Measurements from ENCODE around the gene EGLN2. TPM values are rescaled to one million over a fixed set of nuclear protein-coding genes. Genes with fewer than 3 reads are reported as not detected.

Gene EGLN2
- total RNA-seq, 2 donors from 2014 or later = 113 to 127 TPM

DNA sequence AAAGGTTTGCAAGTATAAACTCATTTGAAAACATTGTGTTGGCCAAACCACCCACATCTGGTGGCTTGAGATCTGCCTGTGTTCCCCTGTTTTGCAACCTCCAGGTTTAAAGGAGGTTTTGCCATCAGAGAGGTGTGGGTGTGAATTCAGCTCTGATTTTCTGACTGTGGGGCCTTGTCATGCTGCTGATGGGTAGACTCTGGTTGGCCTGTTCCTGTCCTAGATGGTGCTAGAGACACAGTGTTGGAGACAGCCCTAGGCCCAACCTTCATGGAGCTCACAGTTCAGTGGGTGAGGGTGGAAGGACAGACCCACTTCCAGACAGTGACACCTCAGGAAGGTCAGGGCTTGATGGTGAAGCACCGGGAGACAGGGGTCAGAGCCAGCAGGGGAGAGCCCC is 13.5 kb upstream of the EGLN2 start:
- DNase-seq (ENCODE audit: low spot score) (no peak), ATAC-seq (ENCODE audit: insufficient number of reproducible peaks, low FRiP score, low read depth) (no peak)
- peaks cover under 1 to 11% of the 10 kb centered on the region in 2 donors for H3K4me1 ChIP-seq (ENCODE audit: control insufficient read depth in 1 of 2, low read depth in 2 of 2)
- no peaks in the 10 kb centered on the region for H3K9me3 ChIP-seq
- TF ChIP-seq, protein P1, sequence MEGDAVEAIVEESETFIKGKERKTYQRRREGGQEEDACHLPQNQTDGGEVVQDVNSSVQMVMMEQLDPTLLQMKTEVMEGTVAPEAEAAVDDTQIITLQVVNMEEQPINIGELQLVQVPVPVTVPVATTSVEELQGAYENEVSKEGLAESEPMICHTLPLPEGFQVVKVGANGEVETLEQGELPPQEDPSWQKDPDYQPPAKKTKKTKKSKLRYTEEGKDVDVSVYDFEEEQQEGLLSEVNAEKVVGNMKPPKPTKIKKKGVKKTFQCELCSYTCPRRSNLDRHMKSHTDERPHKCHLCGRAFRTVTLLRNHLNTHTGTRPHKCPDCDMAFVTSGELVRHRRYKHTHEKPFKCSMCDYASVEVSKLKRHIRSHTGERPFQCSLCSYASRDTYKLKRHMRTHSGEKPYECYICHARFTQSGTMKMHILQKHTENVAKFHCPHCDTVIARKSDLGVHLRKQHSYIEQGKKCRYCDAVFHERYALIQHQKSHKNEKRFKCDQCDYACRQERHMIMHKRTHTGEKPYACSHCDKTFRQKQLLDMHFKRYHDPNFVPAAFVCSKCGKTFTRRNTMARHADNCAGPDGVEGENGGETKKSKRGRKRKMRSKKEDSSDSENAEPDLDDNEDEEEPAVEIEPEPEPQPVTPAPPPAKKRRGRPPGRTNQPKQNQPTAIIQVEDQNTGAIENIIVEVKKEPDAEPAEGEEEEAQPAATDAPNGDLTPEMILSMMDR (IDR thresholded peaks at IDR 0.05) = no peak
- peaks cover 8% of the 10 kb centered on the region for H3K36me3 ChIP-seq
- H3K4me3 ChIP-seq = no peak overlapping the region
- peak overlapping the region in 1 of 2 donors; percentile 7 for H3K27ac ChIP-seq
- no peaks in the 10 kb centered on the region for H3K27me3 ChIP-seq (replicated peaks; ENCODE audit: insufficient read depth)

DNA sequence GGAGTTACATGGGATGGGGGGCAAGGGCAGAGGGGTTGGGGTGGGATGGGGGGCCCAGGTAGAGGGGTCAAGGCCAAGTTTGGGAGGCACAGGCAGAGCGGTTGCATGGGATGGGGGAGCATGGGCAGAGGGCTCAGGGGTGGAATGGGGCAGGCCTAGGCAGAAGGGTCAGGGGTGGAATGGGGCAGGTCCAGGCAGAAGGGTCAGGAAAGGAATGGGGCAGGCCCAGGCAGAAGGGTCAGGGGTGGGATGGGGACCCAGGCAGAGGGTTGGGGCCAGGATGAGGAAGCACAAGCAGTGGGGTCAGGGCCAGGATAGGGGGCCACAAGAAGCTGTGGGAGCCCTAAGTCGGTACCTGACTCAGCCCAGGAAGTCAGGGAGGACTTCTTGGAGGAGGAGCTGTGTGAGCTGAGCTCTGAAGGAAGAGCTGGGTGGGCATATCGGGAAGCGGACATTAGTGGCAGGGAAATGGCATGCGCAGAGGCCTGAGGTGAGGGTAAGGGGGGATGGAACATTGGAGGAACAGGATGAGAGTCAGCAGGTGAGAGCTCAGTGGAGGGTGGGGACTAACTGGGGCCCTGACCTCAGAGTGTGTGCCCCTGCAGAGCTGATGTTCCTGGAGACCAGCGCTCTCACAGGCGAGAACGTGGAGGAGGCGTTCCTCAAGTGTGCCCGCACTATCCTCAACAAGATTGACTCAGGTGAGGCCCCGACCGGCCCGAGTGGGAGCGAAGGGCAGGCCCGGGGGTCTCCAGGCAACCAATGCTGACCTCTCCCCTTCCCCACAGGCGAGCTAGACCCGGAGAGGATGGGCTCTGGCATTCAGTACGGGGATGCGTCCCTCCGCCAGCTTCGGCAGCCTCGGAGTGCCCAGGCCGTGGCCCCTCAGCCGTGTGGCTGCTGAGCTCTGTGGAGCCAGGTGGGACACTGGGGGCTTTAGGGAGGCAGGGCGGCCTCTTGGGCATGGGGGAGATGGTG is 12.6 kb upstream of the EGLN2 start:
- Histone ChIP-seq H3K4me1 (ENCODE audit: control insufficient read depth in 1 of 2, low read depth in 2 of 2) (peaks cover 8 to 19% of the 10 kb centered on the region in 2 donors), H3K27me3 (replicated peaks; ENCODE audit: insufficient read depth) (no peaks in the 10 kb centered on the region), H3K4me3 (no peak overlapping the region), H3K27ac (no peak overlapping the region), H3K9me3 (no peaks in the 10 kb centered on the region), H3K36me3 (peaks cover 8% of the 10 kb centered on the region)
- no peak for ATAC-seq (ENCODE audit: insufficient number of reproducible peaks, low FRiP score, low read depth)
- TF ChIP-seq, protein P1 (IDR thresholded peaks at IDR 0.05) = no peak
- no peak for DNase-seq (ENCODE audit: low spot score)

DNA sequence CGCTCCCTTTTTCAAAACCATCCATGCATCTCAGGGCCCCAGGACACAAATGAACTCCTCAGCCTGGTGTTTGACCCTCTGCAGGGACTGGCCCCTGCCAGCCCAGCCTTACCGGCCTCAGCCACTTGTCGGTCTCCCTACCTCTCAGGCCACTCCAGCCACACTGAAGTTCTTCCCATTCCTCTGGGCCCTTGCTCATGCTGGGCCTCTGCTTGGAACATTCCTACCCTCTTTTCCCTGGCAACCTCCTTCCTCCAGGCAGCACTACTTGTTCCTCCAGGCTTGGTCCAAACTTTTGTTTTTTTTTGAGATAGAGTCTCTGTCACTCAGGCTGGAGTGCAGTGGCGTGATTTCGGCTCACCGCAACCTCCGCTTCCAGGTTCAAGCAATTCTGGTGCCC is 7.6 kb upstream of the EGLN2 start:
- Histone ChIP-seq H3K27ac (peak overlapping the region; percentile 75 to 84), H3K27me3 (replicated peaks; ENCODE audit: insufficient read depth) (no peaks in the 10 kb centered on the region), H3K36me3 (peaks cover 8% of the 10 kb centered on the region), H3K9me3 (no peaks in the 10 kb centered on the region), H3K4me1 (ENCODE audit: control insufficient read depth in 1 of 2, low read depth in 2 of 2) (peaks cover 24 to 42% of the 10 kb centered on the region in 2 donors), H3K4me3 (peak overlapping the region; percentile 26)
- no peak for DNase-seq (ENCODE audit: low spot score)
- ATAC-seq (ENCODE audit: insufficient number of reproducible peaks, low FRiP score, low read depth) = peak; percentile 72
- TF ChIP-seq, protein P1 (IDR thresholded peaks at IDR 0.05) = peak; percentile 9

DNA sequence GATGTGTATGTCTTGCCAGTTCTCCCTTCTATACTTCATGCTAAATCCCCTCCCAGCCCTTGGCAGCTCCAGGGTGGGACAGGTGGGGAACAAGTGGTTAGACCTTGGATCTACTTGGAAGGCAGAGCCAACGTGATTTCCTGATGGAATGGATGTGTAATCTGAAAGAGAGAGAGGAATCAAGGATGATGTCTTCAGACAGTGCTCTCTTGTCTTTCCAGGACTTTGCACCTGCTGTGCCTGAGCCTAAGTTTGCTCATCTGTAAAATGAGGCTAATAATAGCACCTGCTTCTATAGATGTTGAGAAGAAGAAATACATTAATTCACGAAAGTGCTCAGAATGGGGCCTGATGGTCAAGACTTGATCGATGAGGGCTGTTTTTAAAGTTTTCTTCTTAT is 7.0 kb upstream of the EGLN2 start:
- Histone ChIP-seq H3K27me3 (replicated peaks; ENCODE audit: insufficient read depth) (no peaks in the 10 kb centered on the region), H3K4me3 (peak overlapping the region; percentile 9), H3K9me3 (no peaks in the 10 kb centered on the region), H3K36me3 (peaks cover 3% of the 10 kb centered on the region), H3K4me1 (ENCODE audit: control insufficient read depth in 1 of 2, low read depth in 2 of 2) (peaks cover 24 to 42% of the 10 kb centered on the region in 2 donors), H3K27ac (peak overlapping the region; percentile 75 to 84)
- DNase-seq (ENCODE audit: low spot score) (no peak), ATAC-seq (ENCODE audit: insufficient number of reproducible peaks, low FRiP score, low read depth) (no peak)
- TF ChIP-seq, protein P1 (IDR thresholded peaks at IDR 0.05) = no peak

DNA sequence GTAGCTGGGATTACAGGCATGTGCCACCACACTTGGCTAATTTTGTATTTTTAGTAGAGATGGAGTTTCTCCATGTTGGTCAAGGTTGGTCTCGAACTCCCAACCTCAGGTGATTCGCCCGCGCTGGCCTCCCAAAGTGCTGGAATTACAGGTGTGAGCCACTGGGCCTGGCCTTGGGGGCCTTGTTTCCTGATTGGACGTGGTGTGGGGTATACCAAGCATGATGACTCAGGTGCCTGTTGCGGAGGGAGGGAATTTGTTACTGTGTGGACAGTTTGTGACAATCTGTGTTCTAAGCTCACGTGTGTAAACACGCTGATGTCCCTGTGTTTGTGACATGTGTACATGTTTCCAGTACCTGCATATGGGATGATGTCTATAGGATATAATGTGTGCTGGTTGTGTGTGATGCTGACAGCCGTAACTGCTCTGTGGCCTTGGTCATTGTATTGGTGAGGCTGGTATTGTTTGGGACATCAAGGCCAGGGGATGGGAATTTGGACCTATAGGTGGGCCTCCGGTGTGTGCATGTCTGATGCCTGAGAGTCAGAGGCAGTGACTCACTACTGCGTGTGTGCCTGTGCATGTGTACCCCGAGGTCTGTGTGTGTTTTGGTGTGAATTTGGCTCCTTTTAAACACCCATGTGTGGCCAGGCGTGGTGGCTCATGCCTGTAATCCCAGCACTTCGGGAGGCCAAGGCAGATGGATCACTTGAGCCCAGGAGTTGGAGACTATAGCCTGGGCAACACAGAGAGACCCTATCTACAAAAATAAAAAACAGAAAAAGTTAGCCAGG is 1.6 kb upstream of the EGLN2 start:
- Histone ChIP-seq H3K4me3 (peak overlapping the region; percentile 73), H3K4me1 (ENCODE audit: control insufficient read depth in 1 of 2, low read depth in 2 of 2) (peaks cover 33 to 46% of the 10 kb centered on the region in 2 donors), H3K36me3 (peaks cover 3% of the 10 kb centered on the region), H3K27ac (peak overlapping the region; percentile 86 to 87), H3K9me3 (no peaks in the 10 kb centered on the region), H3K27me3 (replicated peaks; ENCODE audit: insufficient read depth) (no peaks in the 10 kb centered on the region)
- DNase-seq (ENCODE audit: low spot score) (no peak), ATAC-seq (ENCODE audit: insufficient number of reproducible peaks, low FRiP score, low read depth) (no peak)
- TF ChIP-seq, protein P1 (IDR thresholded peaks at IDR 0.05) = no peak
